ENCODE data around the gene TNFRSF12A. TPM values are rescaled to one million over a fixed set of nuclear protein-coding genes. Genes with fewer than 3 reads are reported as not detected.

TNFRSF12A gene
- total RNA-seq, 1 donor from 2014 or later: 44.6 TPM

GRCh38 chr16:2987286-2987685 is 32.9 kb upstream of the TNFRSF12A start:
- H3K36me3 Mint-ChIP-seq: no peaks in the 10 kb centered on the region
- no peak for TF ChIP-seq CTCF (IDR thresholded peaks at IDR 0.05; ENCODE audit: unreplicated experiment)
- H3K9me3 Mint-ChIP-seq: no peaks in the 10 kb centered on the region
- H3K27ac Mint-ChIP-seq: no peak overlapping the region
- peaks cover 2% of the 10 kb centered on the region for H3K27me3 Mint-ChIP-seq (ENCODE audit: low read depth)
- no peak overlapping the region for H3K4me3 Mint-ChIP-seq
- peaks cover 34% of the 10 kb centered on the region for H3K4me1 Mint-ChIP-seq
- no peak for DNase-seq (ENCODE audit: low spot score in 2 of 2, unreplicated experiment in 2 of 2)

GRCh38 chr16:2987833-2988232 is 32.3 kb upstream of the TNFRSF12A start:
- TF ChIP-seq CTCF (IDR thresholded peaks at IDR 0.05; ENCODE audit: unreplicated experiment): no peak
- Mint-ChIP-seq H3K4me3 (no peak overlapping the region), H3K4me1 (peaks cover 32% of the 10 kb centered on the region), H3K9me3 (no peaks in the 10 kb centered on the region), H3K36me3 (no peaks in the 10 kb centered on the region), H3K27ac (no peak overlapping the region), H3K27me3 (ENCODE audit: low read depth) (peaks cover 2% of the 10 kb centered on the region)
- no peak for DNase-seq (ENCODE audit: low spot score in 2 of 2, unreplicated experiment in 2 of 2)

GRCh38 chr16:2988590-2989099 is 31.5 kb upstream of the TNFRSF12A start:
- no peaks in the 10 kb centered on the region for H3K36me3 Mint-ChIP-seq
- no peaks in the 10 kb centered on the region for H3K9me3 Mint-ChIP-seq
- no peak for TF ChIP-seq CTCF (IDR thresholded peaks at IDR 0.05; ENCODE audit: unreplicated experiment)
- peak overlapping the region; percentile 39 for H3K27ac Mint-ChIP-seq
- peaks cover 32% of the 10 kb centered on the region for H3K4me1 Mint-ChIP-seq
- DNase-seq (ENCODE audit: low spot score in 2 of 2, unreplicated experiment in 2 of 2): no peak
- peaks cover 2% of the 10 kb centered on the region for H3K27me3 Mint-ChIP-seq (ENCODE audit: low read depth)
- no peak overlapping the region for H3K4me3 Mint-ChIP-seq

- Mint-ChIP-seq H3K9me3 (no peaks in the 10 kb centered on the region), H3K36me3 (no peaks in the 10 kb centered on the region), H3K4me1 (peaks cover 32% of the 10 kb centered on the region), H3K27me3 (ENCODE audit: low read depth) (no peaks in the 10 kb centered on the region), H3K27ac (no peak overlapping the region), H3K4me3 (no peak overlapping the region)
- no peak for DNase-seq (ENCODE audit: low spot score in 2 of 2, unreplicated experiment in 2 of 2)
- TF ChIP-seq CTCF (IDR thresholded peaks at IDR 0.05; ENCODE audit: unreplicated experiment): no peak
Observed at GRCh38 chr16:2990891-2991290, 29.3 kb upstream of the TNFRSF12A start.

- no peaks in the 10 kb centered on the region for H3K36me3 Mint-ChIP-seq
- no peak for TF ChIP-seq CTCF (IDR thresholded peaks at IDR 0.05; ENCODE audit: unreplicated experiment)
- H3K4me1 Mint-ChIP-seq: peaks cover 30% of the 10 kb centered on the region
- no peak overlapping the region for H3K4me3 Mint-ChIP-seq
- H3K27me3 Mint-ChIP-seq (ENCODE audit: low read depth): no peaks in the 10 kb centered on the region
- no peaks in the 10 kb centered on the region for H3K9me3 Mint-ChIP-seq
- DNase-seq (ENCODE audit: low spot score in 2 of 2, unreplicated experiment in 2 of 2): no peak
- no peak overlapping the region for H3K27ac Mint-ChIP-seq
Observed at GRCh38 chr16:2991566-2992261, 28.5 kb upstream of the TNFRSF12A start.

All from mesothelial cell of epicardium (in vitro differentiated cells).